K562 (cell line): ENCODE results near the gene GSTT2B. TPM values are rescaled to one million over a fixed set of nuclear protein-coding genes. Genes with fewer than 3 reads are reported as not detected.

Experiments
- CXXC5 ChIP-seq: fragments of 250-450 bp; sonication (Bioruptor Pico); IDR thresholded peaks from 2 replicates; pipeline ENCODE4 v1.8.0; 2022; ENCODE audit warnings: inconsistent platforms, mild to moderate bottlenecking, moderate library complexity
- FOXK2 ChIP-seq, 2 experiments: fragments of 450-650 bp; IDR thresholded peaks in 1 of 2; conservative IDR thresholded peaks in 1 of 2; 2 replicates each; pipeline ENCODE4 v1.6.1; 2016; ENCODE audit warnings: low read depth in 2 of 2, mild to moderate bottlenecking in 1 of 2
- HIVEP1 ChIP-seq: fragments of 250-450 bp; sonication (Bioruptor Pico); IDR thresholded peaks from 2 replicates; pipeline ENCODE4 v1.4.0; 2020; ENCODE audit warnings: mild to moderate bottlenecking
- L3MBTL2 ChIP-seq: fragments of 450-650 bp; IDR thresholded peaks from 2 replicates; pipeline ENCODE4 v1.6.1; 2016; ENCODE audit warnings: mild to moderate bottlenecking, moderate library complexity
- MIER1 ChIP-seq: fragments of 450-650 bp; IDR thresholded peaks from 2 replicates; pipeline ENCODE4 v1.6.1; 2016; ENCODE audit warnings: antibody characterized with exemption, mild to moderate bottlenecking, low read depth
- NR2C2 ChIP-seq, 2 experiments: fragments of 200-800 bp in 1 of 2; sonication (Bioruptor generic) in 1 of 2; sonication (generic) in 1 of 2; formaldehyde crosslinking in 1 of 2; IDR thresholded peaks; 2 replicates each; pipeline versions ENCODE4 v1.6.1 to v1.8.0; 2016 to 2022; ENCODE audit warnings: mild to moderate bottlenecking in 1 of 2, missing compliant biosample characterization in 1 of 2, missing genetic modification characterization in 1 of 2, missing genetic modification reagents in 1 of 2
- PML ChIP-seq: IDR thresholded peaks from 2 replicates; pipeline ENCODE4 v1.6.1; 2012; ENCODE audit warnings: low read length, inconsistent platforms
- SRSF3 ChIP-seq: fragments of 200-400 bp; formaldehyde crosslinking; IDR thresholded peaks from 2 replicates; pipeline ENCODE4 v1.6.1; 2016; ENCODE audit warnings: mild to moderate bottlenecking, low read length, moderate library complexity; ENCODE audit not compliant: insufficient read depth
- YY1 ChIP-seq, 3 experiments: IDR thresholded peaks; 2 replicates each; pipeline ENCODE4 v1.6.1; 2011; ENCODE audit warnings: low read length in 2 of 3, mild to moderate bottlenecking in 2 of 3, moderate library complexity in 2 of 3, borderline replicate concordance in 1 of 3, control low read depth in 1 of 3, low read depth in 1 of 3; ENCODE audit not compliant: insufficient read depth in 3 of 3, insufficient replicate concordance in 2 of 3, control insufficient read depth in 1 of 3, insufficient read length in 1 of 3; ENCODE audit errors: extremely low read depth in 1 of 3
- ZFX ChIP-seq: sonication (generic); formaldehyde crosslinking; IDR thresholded peaks from 2 replicates; pipeline ENCODE4 v1.8.0; 2022; ENCODE audit warnings: mild to moderate bottlenecking, missing genetic modification reagents, moderate library complexity
- polyA plus RNA-seq, 8 experiments: library from polyadenylated mRNA; depleted of rRNA in 4 of 8; stranded (reverse) in 5 of 8; unstranded in 3 of 8; fragments of >200 nt; fragmentation: Nextera tagmentation in 2 of 8; fragmentation: Illumina TruSeq in 1 of 8; extraction: Ambion mirVana in 2 of 8; extraction: Trizol in 1 of 8; gene quantifications; 2 replicates each; pipeline versions ENCODE4 v1.2.1 to v1.2.3, GENCODE V29; 2011 to 2014; ENCODE audit warnings: inconsistent platforms in 1 of 8, missing spikeins in 1 of 8
- total RNA-seq, 7 experiments: library from RNA; depleted of rRNA in 6 of 7; stranded (reverse); fragments of >200 nt in 6 of 7; fragmentation: Illumina TruSeq in 2 of 7; extraction: Trizol in 2 of 7; gene quantifications; 2 replicates each; pipeline versions ENCODE4 v1.2.1 to v1.2.3, GENCODE V29; 2011 to 2021; ENCODE audit warnings: low replicate concordance in 1 of 7
- TF ChIP-seq, protein P1 (sequence below): sonication (generic); formaldehyde crosslinking; IDR thresholded peaks from 2 replicates; pipeline ENCODE4 v1.9.0; 2022; ENCODE audit warnings: mild to moderate bottlenecking, missing genetic modification reagents

The GSTT2B gene
- total and polyA plus RNA-seq, 9 of the 15 experiments (the other 6 are each of a cell fraction or from before 2014, with no cell fraction given): not detected

GRCh38 chr22:23913661-23914353, 47.2 kb downstream of the GSTT2B start (continued):
- TF ChIP-seq PML: peak; percentile 51; the same call in 1 of the 2 replicates
- TF ChIP-seq SRSF3: no peak
- TF ChIP-seq MIER1: no peak
- TF ChIP-seq CXXC5: peak; percentile 40; the same call in 1 of the 2 replicates
- no peak for TF ChIP-seq NR2C2 (CRISPR knock-in tag; IDR thresholded peaks at IDR 0.05)
- peak; percentile 27; the same call in 1 of the 2 replicates for TF ChIP-seq NR2C2 (tag; IDR thresholded peaks at IDR 0.05)
- 0 out of 4 replicates have a peak, but pooled peaks of 1 of the 2 experiments have one; percentile 52 for TF ChIP-seq FOXK2 (conservative IDR thresholded peaks at IDR 0.05 in 1 of 2, IDR thresholded peaks at IDR 0.05 in 1 of 2; ENCODE audit: low read depth in 2 of 2)
- TF ChIP-seq, protein P1, sequence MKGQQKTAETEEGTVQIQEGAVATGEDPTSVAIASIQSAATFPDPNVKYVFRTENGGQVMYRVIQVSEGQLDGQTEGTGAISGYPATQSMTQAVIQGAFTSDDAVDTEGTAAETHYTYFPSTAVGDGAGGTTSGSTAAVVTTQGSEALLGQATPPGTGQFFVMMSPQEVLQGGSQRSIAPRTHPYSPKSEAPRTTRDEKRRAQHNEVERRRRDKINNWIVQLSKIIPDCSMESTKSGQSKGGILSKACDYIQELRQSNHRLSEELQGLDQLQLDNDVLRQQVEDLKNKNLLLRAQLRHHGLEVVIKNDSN (CRISPR knock-in tag): no peak
- peak; percentile 65 for TF ChIP-seq ZFX (CRISPR knock-in tag)
- TF ChIP-seq HIVEP1 (CRISPR knock-in tag): no peak
- peak; percentile 44; the same call in 1 of the 2 replicates for TF ChIP-seq L3MBTL2
- no peak for TF ChIP-seq YY1 (IDR thresholded peaks at IDR 0.05; ENCODE audit: borderline replicate concordance in 1 of 3, control insufficient read depth in 1 of 3, extremely low read depth in 1 of 3, insufficient read depth in 3 of 3, insufficient read length in 1 of 3, insufficient replicate concordance in 2 of 3, low read depth in 1 of 3, low read length in 2 of 3)
- TF ChIP-seq, all 486 proteins: peak for 38
